ENCODE measurements around the gene SPC24. TPM values are rescaled to one million over a fixed set of nuclear protein-coding genes. Genes with fewer than 3 reads are reported as not detected.

Gene SPC24
- total and polyA plus RNA-seq, 2 donors (not counting 1 experiment from before 2014, with no cell fraction given), result 0.12 to 0.15 TPM

DNA sequence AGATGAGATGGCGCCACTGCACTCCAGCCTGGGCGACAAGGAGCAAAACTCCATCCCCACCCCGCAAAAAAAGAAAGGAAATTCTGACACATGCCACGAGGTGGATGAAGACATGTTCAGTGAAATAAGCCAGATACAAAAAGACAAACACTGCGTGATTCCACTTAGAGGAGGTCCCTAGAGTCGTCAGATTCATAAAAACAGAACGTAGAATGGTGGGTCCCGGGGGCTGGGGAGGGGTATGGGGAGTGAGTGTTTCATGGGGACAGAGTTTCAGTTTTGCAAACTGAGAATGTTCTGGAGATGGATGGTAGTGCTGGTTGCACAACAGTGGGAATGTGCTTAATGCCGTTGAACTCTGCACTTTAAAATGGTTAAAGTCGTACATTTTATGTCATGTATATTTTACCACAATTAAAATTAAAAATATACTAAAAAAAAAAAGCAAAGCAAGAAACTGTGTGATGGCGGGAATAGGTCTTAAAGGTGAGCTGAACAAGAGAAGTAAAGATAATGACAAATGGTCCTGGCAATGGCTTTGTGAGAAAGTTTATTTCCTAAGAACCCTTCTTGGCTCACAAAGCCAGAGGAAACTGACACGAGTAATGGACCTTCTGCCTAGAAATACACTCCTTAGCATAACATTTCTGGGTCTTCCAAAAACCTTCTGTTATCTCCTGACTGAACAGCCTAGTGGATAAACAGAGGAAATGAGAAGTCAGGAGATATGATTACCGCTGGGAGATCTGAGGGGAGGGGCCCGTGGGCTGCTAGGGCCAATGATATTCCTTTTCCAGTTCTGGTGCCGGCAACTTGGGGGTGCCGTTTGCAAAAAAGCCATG, 4.2 kb upstream of the SPC24 start:
- H3K27me3 Mint-ChIP-seq, result no peaks in the 10 kb centered on the region
- Histone ChIP-seq H3K9ac (ENCODE audit: low read length) (no peak overlapping the region), H3K9me3 (ENCODE audit: control extremely low read depth in 1 of 3, control insufficient read depth in 2 of 3, insufficient read depth in 1 of 3, low read length in 2 of 3) (peaks cover 0 to 15% (median 3%) of the 10 kb centered on the region in 3 donors), H3K79me2 (ENCODE audit: control insufficient read depth, insufficient read depth, low read length) (peaks cover 5% of the 10 kb centered on the region), H3K4me3 (ENCODE audit: control extremely low read depth in 1 of 5, extremely low read depth in 1 of 5, insufficient read depth in 1 of 5, low read depth in 2 of 5, low read length in 4 of 5) (no peak overlapping the region), H3K4me1 (ENCODE audit: control insufficient read depth in 2 of 2, insufficient read depth in 2 of 2, low read length in 2 of 2) (peaks cover 10 to 14% of the 10 kb centered on the region in 2 donors), H3K27me3 (replicated peaks in 1 of 4; ENCODE audit: control extremely low read depth in 1 of 4, control insufficient read depth in 3 of 4, insufficient read depth in 4 of 4, low read length in 3 of 4) (no peaks in the 10 kb centered on the region), H3K36me3 (replicated peaks in 1 of 2; ENCODE audit: control extremely low read depth in 1 of 2, control insufficient read depth in 1 of 2, extremely low read depth in 1 of 2, insufficient read depth in 2 of 2, low read length in 1 of 2) (no peaks in the 10 kb centered on the region), H4K20me1 (ENCODE audit: control insufficient read depth, insufficient read depth, low read length, poor library complexity, severe bottlenecking) (no peaks in the 10 kb centered on the region), H2AFZ (ENCODE audit: insufficient read depth, low read depth, low read length, poor library complexity, severe bottlenecking) (no peak overlapping the region), H3K27ac (ENCODE audit: low read length in 2 of 2) (no peak overlapping the region), H3K4me2 (replicated peaks; ENCODE audit: low read depth, low read length, poor library complexity, severe bottlenecking) (no peak overlapping the region)
- ChIA-PET CTCF (no interaction called here), POLR2A (no interaction called here)
- no peak overlapping the region for H3K4me3 Mint-ChIP-seq
- TF ChIP-seq CTCF (IDR thresholded peaks at IDR 0.05) (no peak), EZH2 (IDR thresholded peaks at IDR 0.05; ENCODE audit: borderline replicate concordance, insufficient read depth, low read depth, low read length, poor library complexity, severe bottlenecking) (no peak)
- no peak overlapping the region for H3K27ac Mint-ChIP-seq
- DNase-seq, result no peak
- no peak for ATAC-seq (ENCODE audit: low read depth)
- intact Hi-C loops (cut with micrococcal nuclease), result loop anchor here (5.0 to 10.0 kb wide), 2 partner anchors 37 to 285 kb away; partner anchors contain the start of genes CARM1 and KANK2
- peaks cover 2% of the 10 kb centered on the region for H3K9me3 Mint-ChIP-seq (ENCODE audit: insufficient read depth)
- 95% methylated on average over 10 of the region's 16 CpGs for WGBS (ENCODE audit: insufficient coverage)
- peaks cover 5% of the 10 kb centered on the region for H3K4me1 Mint-ChIP-seq

- Histone ChIP-seq H3K4me1 (ENCODE audit: control insufficient read depth in 2 of 2, insufficient read depth in 2 of 2, low read length in 2 of 2) (peaks cover 10 to 14% of the 10 kb centered on the region in 2 donors), H3K9me3 (ENCODE audit: control extremely low read depth in 1 of 3, control insufficient read depth in 2 of 3, insufficient read depth in 1 of 3, low read length in 2 of 3) (peaks cover 0 to 2% (median 0%) of the 10 kb centered on the region in 3 donors), H3K4me3 (ENCODE audit: control extremely low read depth in 1 of 5, extremely low read depth in 1 of 5, insufficient read depth in 1 of 5, low read depth in 2 of 5, low read length in 4 of 5) (no peak overlapping the region), H3K9ac (ENCODE audit: low read length) (no peak overlapping the region), H3K4me2 (replicated peaks; ENCODE audit: low read depth, low read length, poor library complexity, severe bottlenecking) (peak overlapping the region; percentile 92), H3K27me3 (replicated peaks in 1 of 4; ENCODE audit: control extremely low read depth in 1 of 4, control insufficient read depth in 3 of 4, insufficient read depth in 4 of 4, low read length in 3 of 4) (peaks cover 0 to 4% (median 0%) of the 10 kb centered on the region in 4 experiments), H3K27ac (ENCODE audit: low read length in 2 of 2) (no peak overlapping the region), H4K20me1 (ENCODE audit: control insufficient read depth, insufficient read depth, low read length, poor library complexity, severe bottlenecking) (no peaks in the 10 kb centered on the region), H3K79me2 (ENCODE audit: control insufficient read depth, insufficient read depth, low read length) (peaks cover 15% of the 10 kb centered on the region), H3K36me3 (replicated peaks in 1 of 2; ENCODE audit: control extremely low read depth in 1 of 2, control insufficient read depth in 1 of 2, extremely low read depth in 1 of 2, insufficient read depth in 2 of 2, low read length in 1 of 2) (no peaks in the 10 kb centered on the region), H2AFZ (ENCODE audit: insufficient read depth, low read depth, low read length, poor library complexity, severe bottlenecking) (peak overlapping the region; percentile 91)
- ATAC-seq (ENCODE audit: low read depth), result no peak
- no peak overlapping the region for H3K27ac Mint-ChIP-seq
- 81% methylated on average over 3 of the region's 6 CpGs for WGBS (ENCODE audit: insufficient coverage)
- intact Hi-C loops (cut with micrococcal nuclease), result loop anchor here (5.0 to 10.0 kb wide), 2 partner anchors 43 to 280 kb away; partner anchors contain the start of genes CARM1 and KANK2
- TF ChIP-seq EZH2 (IDR thresholded peaks at IDR 0.05; ENCODE audit: borderline replicate concordance, insufficient read depth, low read depth, low read length, poor library complexity, severe bottlenecking), result no peak
- TF ChIP-seq CTCF (IDR thresholded peaks at IDR 0.05), result no peak
- H3K4me3 Mint-ChIP-seq, result peak overlapping the region; percentile 91
- POLR2A ChIA-PET, result no interaction called here
- peaks cover 10% of the 10 kb centered on the region for H3K4me1 Mint-ChIP-seq
- DNase-seq, result no peak
- CTCF ChIA-PET, result no interaction called here
- H3K9me3 Mint-ChIP-seq (ENCODE audit: insufficient read depth), result no peaks in the 10 kb centered on the region
- no peaks in the 10 kb centered on the region for H3K27me3 Mint-ChIP-seq
These were observed 917 bp downstream of the SPC24 start for GRCh38 chr19:11154683-11155047.

All from B cell (primary cell).